ENCODE measurements around the gene ZNF474.

ZNF474 gene

DNA sequence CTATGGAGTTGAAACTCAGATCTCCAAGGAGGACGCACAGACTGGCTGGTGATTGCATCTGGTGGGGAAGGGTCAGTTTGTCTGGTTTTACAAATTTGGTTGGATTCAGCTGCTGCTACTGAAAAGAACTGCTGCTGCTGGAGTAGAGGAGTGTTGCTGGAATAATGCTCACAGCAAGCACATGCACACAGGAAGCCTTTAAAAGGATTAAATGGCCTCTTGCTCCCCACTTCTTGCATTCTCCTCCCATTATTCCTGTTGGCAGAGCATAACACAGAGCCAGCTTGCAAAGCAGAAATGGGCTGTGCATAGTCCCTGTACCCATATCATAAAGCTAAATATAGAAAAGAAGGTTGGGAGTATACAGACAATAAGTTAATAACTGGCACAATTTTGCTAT is 16.6 kb downstream of the ZNF474 start:
- no peaks in the 10 kb centered on the region for H3K36me3 ChIP-seq (ENCODE audit: low read length)
- no peaks in the 10 kb centered on the region for H3K9me3 ChIP-seq (ENCODE audit: insufficient read depth, low read length)
- no peak overlapping the region for H3K27ac ChIP-seq (ENCODE audit: low read depth, low read length)
- no peak overlapping the region for H3K4me2 ChIP-seq (ENCODE audit: low read depth, low read length, poor library complexity, severe bottlenecking)
- no peaks in the 10 kb centered on the region for H3F3A ChIP-seq (ENCODE audit: insufficient read depth)
- no peaks in the 10 kb centered on the region for H3K79me2 ChIP-seq (ENCODE audit: insufficient read depth, low read length)
- no peak for TF ChIP-seq EZH2phosphoT487 (conservative IDR thresholded peaks at IDR 0.05; ENCODE audit: low read length)
- TF ChIP-seq, protein P1, sequence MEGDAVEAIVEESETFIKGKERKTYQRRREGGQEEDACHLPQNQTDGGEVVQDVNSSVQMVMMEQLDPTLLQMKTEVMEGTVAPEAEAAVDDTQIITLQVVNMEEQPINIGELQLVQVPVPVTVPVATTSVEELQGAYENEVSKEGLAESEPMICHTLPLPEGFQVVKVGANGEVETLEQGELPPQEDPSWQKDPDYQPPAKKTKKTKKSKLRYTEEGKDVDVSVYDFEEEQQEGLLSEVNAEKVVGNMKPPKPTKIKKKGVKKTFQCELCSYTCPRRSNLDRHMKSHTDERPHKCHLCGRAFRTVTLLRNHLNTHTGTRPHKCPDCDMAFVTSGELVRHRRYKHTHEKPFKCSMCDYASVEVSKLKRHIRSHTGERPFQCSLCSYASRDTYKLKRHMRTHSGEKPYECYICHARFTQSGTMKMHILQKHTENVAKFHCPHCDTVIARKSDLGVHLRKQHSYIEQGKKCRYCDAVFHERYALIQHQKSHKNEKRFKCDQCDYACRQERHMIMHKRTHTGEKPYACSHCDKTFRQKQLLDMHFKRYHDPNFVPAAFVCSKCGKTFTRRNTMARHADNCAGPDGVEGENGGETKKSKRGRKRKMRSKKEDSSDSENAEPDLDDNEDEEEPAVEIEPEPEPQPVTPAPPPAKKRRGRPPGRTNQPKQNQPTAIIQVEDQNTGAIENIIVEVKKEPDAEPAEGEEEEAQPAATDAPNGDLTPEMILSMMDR (IDR thresholded peaks at IDR 0.05; ENCODE audit: insufficient read depth, low read length, poor library complexity, severe bottlenecking), result no peak
- H2AFZ ChIP-seq (ENCODE audit: low read depth, low read length, severe bottlenecking), result no peak overlapping the region
- no peaks in the 10 kb centered on the region for H4K20me1 ChIP-seq (ENCODE audit: low read depth, low read length)
- no peaks in the 10 kb centered on the region for H3K27me3 ChIP-seq (ENCODE audit: low read length)
- H3K9ac ChIP-seq (ENCODE audit: low read length), result no peak overlapping the region
- H3K9me2 ChIP-seq (replicated peaks; ENCODE audit: insufficient read depth, low read length), result no peaks in the 10 kb centered on the region
- H3K4me3 ChIP-seq (ENCODE audit: insufficient read depth, low read length, poor library complexity, severe bottlenecking), result no peak overlapping the region

DNA sequence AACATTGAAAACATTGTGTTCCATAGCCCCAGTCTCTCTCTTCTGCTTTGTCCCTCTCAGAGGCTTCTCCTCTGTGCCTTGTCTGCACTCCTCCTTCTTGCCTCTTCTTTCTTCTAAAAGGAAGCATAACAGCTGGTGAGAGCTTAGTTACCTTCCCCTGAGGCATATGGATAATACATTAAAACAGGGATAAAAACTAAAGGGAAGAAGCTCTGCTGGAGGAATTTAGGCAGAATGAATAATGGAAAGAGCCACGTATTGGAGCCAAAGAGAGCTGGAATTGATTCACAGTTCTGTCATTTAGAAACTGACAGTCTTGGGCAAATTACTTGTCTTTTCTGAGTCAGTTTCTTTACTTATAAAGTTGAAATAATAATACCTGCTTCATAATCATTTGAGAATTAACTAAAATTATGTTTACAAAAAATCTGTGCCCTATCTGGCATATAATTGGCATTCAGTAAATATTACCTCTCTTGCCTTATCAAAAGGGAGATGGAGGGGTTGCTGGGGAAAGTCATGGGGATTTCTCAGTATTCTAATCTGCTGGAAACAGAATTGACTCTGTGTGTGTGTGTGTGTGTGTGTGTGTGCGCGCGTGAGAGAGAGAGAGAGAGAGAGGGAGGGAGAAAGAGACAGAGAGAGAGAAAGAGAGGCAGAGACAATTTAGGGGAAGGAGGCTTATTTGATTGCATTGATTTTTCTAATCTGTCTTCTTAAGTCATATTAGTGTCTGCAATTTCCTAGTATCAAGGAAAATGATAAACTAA is 20.2 kb downstream of the ZNF474 start:
- Histone ChIP-seq H3K9ac (ENCODE audit: low read length) (no peak overlapping the region), H4K20me1 (ENCODE audit: low read depth, low read length) (no peaks in the 10 kb centered on the region), H3K36me3 (ENCODE audit: low read length) (no peaks in the 10 kb centered on the region), H3K27me3 (ENCODE audit: low read length) (no peaks in the 10 kb centered on the region), H3K4me2 (ENCODE audit: low read depth, low read length, poor library complexity, severe bottlenecking) (no peak overlapping the region), H3K9me3 (ENCODE audit: insufficient read depth, low read length) (no peaks in the 10 kb centered on the region), H3F3A (ENCODE audit: insufficient read depth) (no peaks in the 10 kb centered on the region), H3K9me2 (replicated peaks; ENCODE audit: insufficient read depth, low read length) (no peaks in the 10 kb centered on the region), H2AFZ (ENCODE audit: low read depth, low read length, severe bottlenecking) (no peak overlapping the region), H3K27ac (ENCODE audit: low read depth, low read length) (no peak overlapping the region), H3K79me2 (ENCODE audit: insufficient read depth, low read length) (no peaks in the 10 kb centered on the region), H3K4me3 (ENCODE audit: insufficient read depth, low read length, poor library complexity, severe bottlenecking) (no peak overlapping the region)
- TF ChIP-seq, protein P1 (IDR thresholded peaks at IDR 0.05; ENCODE audit: insufficient read depth, low read length, poor library complexity, severe bottlenecking), result no peak
- no peak for TF ChIP-seq EZH2phosphoT487 (conservative IDR thresholded peaks at IDR 0.05; ENCODE audit: low read length)

DNA sequence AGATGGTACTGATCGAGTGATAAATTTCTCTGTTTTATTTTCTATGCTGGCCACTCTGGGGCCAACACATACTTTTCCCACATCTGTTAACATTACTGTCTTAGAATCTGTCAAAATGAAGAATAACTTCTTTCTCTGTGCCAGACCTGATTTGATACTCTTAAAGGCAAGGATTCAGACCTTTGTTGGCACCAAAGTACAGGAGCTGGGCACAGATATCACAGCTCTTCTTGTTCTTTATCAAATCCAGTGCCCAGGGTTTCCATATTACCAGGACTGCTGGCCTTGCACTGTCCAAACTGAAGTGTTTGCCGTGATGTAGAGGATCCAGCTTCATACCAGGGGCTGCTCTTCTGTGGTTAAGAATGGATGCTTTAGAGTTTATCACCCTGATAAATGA is 20.9 kb downstream of the ZNF474 start:
- no peak overlapping the region for H3K4me3 ChIP-seq (ENCODE audit: insufficient read depth, low read length, poor library complexity, severe bottlenecking)
- H3K9ac ChIP-seq (ENCODE audit: low read length), result no peak overlapping the region
- TF ChIP-seq EZH2phosphoT487 (conservative IDR thresholded peaks at IDR 0.05; ENCODE audit: low read length), result no peak
- TF ChIP-seq, protein P1 (IDR thresholded peaks at IDR 0.05; ENCODE audit: insufficient read depth, low read length, poor library complexity, severe bottlenecking), result no peak
- no peaks in the 10 kb centered on the region for H4K20me1 ChIP-seq (ENCODE audit: low read depth, low read length)
- H3F3A ChIP-seq (ENCODE audit: insufficient read depth), result no peaks in the 10 kb centered on the region
- no peaks in the 10 kb centered on the region for H3K36me3 ChIP-seq (ENCODE audit: low read length)
- H3K9me3 ChIP-seq (ENCODE audit: insufficient read depth, low read length), result no peaks in the 10 kb centered on the region
- no peaks in the 10 kb centered on the region for H3K79me2 ChIP-seq (ENCODE audit: insufficient read depth, low read length)
- no peaks in the 10 kb centered on the region for H3K27me3 ChIP-seq (ENCODE audit: low read length)
- H2AFZ ChIP-seq (ENCODE audit: low read depth, low read length, severe bottlenecking), result no peak overlapping the region
- H3K4me2 ChIP-seq (ENCODE audit: low read depth, low read length, poor library complexity, severe bottlenecking), result no peak overlapping the region
- no peaks in the 10 kb centered on the region for H3K9me2 ChIP-seq (replicated peaks; ENCODE audit: insufficient read depth, low read length)
- H3K27ac ChIP-seq (ENCODE audit: low read depth, low read length), result no peak overlapping the region
